ENCODE data around the gene RIOK2. TPM values are rescaled to one million over a fixed set of nuclear protein-coding genes. Genes with fewer than 3 reads are reported as not detected.
"Not testable (repeated sequence)": the region's sequence is repeated elsewhere in the genome, so short reads cannot be mapped to it uniquely, and the experiment has no call there.

RIOK2 gene
- total RNA-seq, 1 donor = 26.0 TPM

- H3K27me3 ChIP-seq (ENCODE audit: insufficient read depth, low read length); H3K4me1 ChIP-seq (ENCODE audit: insufficient read depth, low read length); H3K9me3 ChIP-seq (ENCODE audit: low read depth, low read length): not testable (repeated sequence)
Measured at GRCh38 chr5:97189523-97189922, 6.5 kb upstream of the RIOK2 start.

GRCh38 chr5:97183930-97184213, 825 bp upstream of the RIOK2 start:
- no peaks in the 10 kb centered on the region for H3K9me3 ChIP-seq (ENCODE audit: low read depth, low read length)
- H3K27me3 ChIP-seq (ENCODE audit: insufficient read depth, low read length) = no peaks in the 10 kb centered on the region
- H3K4me1 ChIP-seq (ENCODE audit: insufficient read depth, low read length) = peaks cover 25% of the 10 kb centered on the region
- H3K4me3 ChIP-seq (ENCODE audit: low read length) = peak overlapping the region; percentile 79

More at GRCh38 chr5:97189523-97189922, 6.5 kb upstream of the RIOK2 start:
- not testable (repeated sequence) for H3K4me3 ChIP-seq (ENCODE audit: low read length)

- Histone ChIP-seq H3K4me3 (ENCODE audit: low read length) (peak overlapping the region; percentile 79), H3K27me3 (ENCODE audit: insufficient read depth, low read length) (no peaks in the 10 kb centered on the region), H3K9me3 (ENCODE audit: low read depth, low read length) (no peaks in the 10 kb centered on the region), H3K4me1 (ENCODE audit: insufficient read depth, low read length) (peaks cover 25% of the 10 kb centered on the region)
Measured at GRCh38 chr5:97182571-97183099, 412 bp downstream of the RIOK2 start.

- Histone ChIP-seq H3K4me1 (ENCODE audit: insufficient read depth, low read length) (peaks cover 25% of the 10 kb centered on the region), H3K4me3 (ENCODE audit: low read length) (peak overlapping the region; percentile 79), H3K27me3 (ENCODE audit: insufficient read depth, low read length) (no peaks in the 10 kb centered on the region), H3K9me3 (ENCODE audit: low read depth, low read length) (no peaks in the 10 kb centered on the region)
Measured at GRCh38 chr5:97181856-97182545, 1.0 kb downstream of the RIOK2 start.

- not testable (repeated sequence) for H3K9me3 ChIP-seq (ENCODE audit: low read depth, low read length); H3K4me3 ChIP-seq (ENCODE audit: low read length); H3K27me3 ChIP-seq (ENCODE audit: insufficient read depth, low read length)
- peaks cover 25% of the 10 kb centered on the region for H3K4me1 ChIP-seq (ENCODE audit: insufficient read depth, low read length)
Measured at GRCh38 chr5:97179457-97179856, 3.6 kb downstream of the RIOK2 start.

- H3K4me3 ChIP-seq (ENCODE audit: low read length) = no peak overlapping the region
- H3K9me3 ChIP-seq (ENCODE audit: low read depth, low read length) = no peaks in the 10 kb centered on the region
- H3K27me3 ChIP-seq (ENCODE audit: insufficient read depth, low read length) = no peaks in the 10 kb centered on the region
- H3K4me1 ChIP-seq (ENCODE audit: insufficient read depth, low read length) = no peaks in the 10 kb centered on the region
Measured at GRCh38 chr5:97172227-97172626, 10.8 kb downstream of the RIOK2 start.

- H3K27me3 ChIP-seq (ENCODE audit: insufficient read depth, low read length) = no peaks in the 10 kb centered on the region
Measured at GRCh38 chr5:97171703-97172102, 11.3 kb downstream of the RIOK2 start.

GRCh38 chr5:97167435-97167834, 15.6 kb downstream of the RIOK2 start:
- Histone ChIP-seq H3K9me3 (ENCODE audit: low read depth, low read length) (no peaks in the 10 kb centered on the region), H3K4me1 (ENCODE audit: insufficient read depth, low read length) (no peaks in the 10 kb centered on the region), H3K27me3 (ENCODE audit: insufficient read depth, low read length) (no peaks in the 10 kb centered on the region), H3K4me3 (ENCODE audit: low read length) (no peak overlapping the region)

More at GRCh38 chr5:97171703-97172102, 11.3 kb downstream of the RIOK2 start:
- Histone ChIP-seq H3K9me3 (ENCODE audit: low read depth, low read length) (no peaks in the 10 kb centered on the region), H3K4me3 (ENCODE audit: low read length) (no peak overlapping the region), H3K4me1 (ENCODE audit: insufficient read depth, low read length) (no peaks in the 10 kb centered on the region)

- Histone ChIP-seq H3K27me3 (ENCODE audit: insufficient read depth, low read length) (no peaks in the 10 kb centered on the region), H3K4me1 (ENCODE audit: insufficient read depth, low read length) (no peaks in the 10 kb centered on the region), H3K4me3 (ENCODE audit: low read length) (no peak overlapping the region), H3K9me3 (ENCODE audit: low read depth, low read length) (no peaks in the 10 kb centered on the region)
Measured at GRCh38 chr5:97165726-97166125, 17.3 kb downstream of the RIOK2 start.

GRCh38 chr5:97164846-97165245, 18.2 kb downstream of the RIOK2 start:
- no peaks in the 10 kb centered on the region for H3K9me3 ChIP-seq (ENCODE audit: low read depth, low read length)
- H3K4me3 ChIP-seq (ENCODE audit: low read length) = no peak overlapping the region
- no peaks in the 10 kb centered on the region for H3K27me3 ChIP-seq (ENCODE audit: insufficient read depth, low read length)
- no peaks in the 10 kb centered on the region for H3K4me1 ChIP-seq (ENCODE audit: insufficient read depth, low read length)

GRCh38 chr5:97163790-97164285, 19.2 kb downstream of the RIOK2 start:
- Histone ChIP-seq H3K4me3 (ENCODE audit: low read length) (no peak overlapping the region), H3K9me3 (ENCODE audit: low read depth, low read length) (no peaks in the 10 kb centered on the region), H3K27me3 (ENCODE audit: insufficient read depth, low read length) (no peaks in the 10 kb centered on the region), H3K4me1 (ENCODE audit: insufficient read depth, low read length) (no peaks in the 10 kb centered on the region)

GRCh38 chr5:97163360-97163764, 19.7 kb downstream of the RIOK2 start:
- no peaks in the 10 kb centered on the region for H3K9me3 ChIP-seq (ENCODE audit: low read depth, low read length)
- no peaks in the 10 kb centered on the region for H3K4me1 ChIP-seq (ENCODE audit: insufficient read depth, low read length)
- no peaks in the 10 kb centered on the region for H3K27me3 ChIP-seq (ENCODE audit: insufficient read depth, low read length)
- no peak overlapping the region for H3K4me3 ChIP-seq (ENCODE audit: low read length)

GRCh38 chr5:97162045-97162444, 21.0 kb downstream of the RIOK2 start:
- H3K4me1 ChIP-seq (ENCODE audit: insufficient read depth, low read length) = no peaks in the 10 kb centered on the region
- no peaks in the 10 kb centered on the region for H3K27me3 ChIP-seq (ENCODE audit: insufficient read depth, low read length)
- H3K4me3 ChIP-seq (ENCODE audit: low read length) = no peak overlapping the region
- peaks cover 12% of the 10 kb centered on the region for H3K9me3 ChIP-seq (ENCODE audit: low read depth, low read length)

- Histone ChIP-seq H3K4me1 (ENCODE audit: insufficient read depth, low read length) (no peaks in the 10 kb centered on the region), H3K4me3 (ENCODE audit: low read length) (no peak overlapping the region), H3K9me3 (ENCODE audit: low read depth, low read length) (peaks cover 23% of the 10 kb centered on the region), H3K27me3 (ENCODE audit: insufficient read depth, low read length) (no peaks in the 10 kb centered on the region)
Measured at GRCh38 chr5:97157689-97158088, 25.4 kb downstream of the RIOK2 start.

GRCh38 chr5:97151370-97151769, 31.7 kb downstream of the RIOK2 start:
- Histone ChIP-seq H3K9me3 (ENCODE audit: low read depth, low read length) (peaks cover 5% of the 10 kb centered on the region), H3K27me3 (ENCODE audit: insufficient read depth, low read length) (no peaks in the 10 kb centered on the region), H3K4me1 (ENCODE audit: insufficient read depth, low read length) (no peaks in the 10 kb centered on the region), H3K4me3 (ENCODE audit: low read length) (no peak overlapping the region)

GRCh38 chr5:97150401-97150800, 32.6 kb downstream of the RIOK2 start:
- no peaks in the 10 kb centered on the region for H3K4me1 ChIP-seq (ENCODE audit: insufficient read depth, low read length)
- no peaks in the 10 kb centered on the region for H3K9me3 ChIP-seq (ENCODE audit: low read depth, low read length)
- no peak overlapping the region for H3K4me3 ChIP-seq (ENCODE audit: low read length)
- no peaks in the 10 kb centered on the region for H3K27me3 ChIP-seq (ENCODE audit: insufficient read depth, low read length)

Data from mononuclear cell (primary cell).